ENCODE data around the gene MYPOP. TPM values are rescaled to one million over a fixed set of nuclear protein-coding genes. Genes with fewer than 3 reads are reported as not detected.

MYPOP gene
- total RNA-seq, 3 donors from 2014 or later = 9.2 to 13.7 (median 10.2) TPM

GRCh38 chr19:45881082-45881908 lies 21.1 kb downstream of the MYPOP start:
- TF ChIP-seq, protein P1, sequence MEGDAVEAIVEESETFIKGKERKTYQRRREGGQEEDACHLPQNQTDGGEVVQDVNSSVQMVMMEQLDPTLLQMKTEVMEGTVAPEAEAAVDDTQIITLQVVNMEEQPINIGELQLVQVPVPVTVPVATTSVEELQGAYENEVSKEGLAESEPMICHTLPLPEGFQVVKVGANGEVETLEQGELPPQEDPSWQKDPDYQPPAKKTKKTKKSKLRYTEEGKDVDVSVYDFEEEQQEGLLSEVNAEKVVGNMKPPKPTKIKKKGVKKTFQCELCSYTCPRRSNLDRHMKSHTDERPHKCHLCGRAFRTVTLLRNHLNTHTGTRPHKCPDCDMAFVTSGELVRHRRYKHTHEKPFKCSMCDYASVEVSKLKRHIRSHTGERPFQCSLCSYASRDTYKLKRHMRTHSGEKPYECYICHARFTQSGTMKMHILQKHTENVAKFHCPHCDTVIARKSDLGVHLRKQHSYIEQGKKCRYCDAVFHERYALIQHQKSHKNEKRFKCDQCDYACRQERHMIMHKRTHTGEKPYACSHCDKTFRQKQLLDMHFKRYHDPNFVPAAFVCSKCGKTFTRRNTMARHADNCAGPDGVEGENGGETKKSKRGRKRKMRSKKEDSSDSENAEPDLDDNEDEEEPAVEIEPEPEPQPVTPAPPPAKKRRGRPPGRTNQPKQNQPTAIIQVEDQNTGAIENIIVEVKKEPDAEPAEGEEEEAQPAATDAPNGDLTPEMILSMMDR (IDR thresholded peaks at IDR 0.05) = no peak
- Histone ChIP-seq H3K9me3 (no peaks in the 10 kb centered on the region), H3K36me3 (ENCODE audit: low read depth) (no peaks in the 10 kb centered on the region), H3K4me3 (no peak overlapping the region), H3K4me1 (ENCODE audit: low read depth) (peaks cover 72% of the 10 kb centered on the region)
- intact Hi-C loops (cut with DNase I, micrococcal nuclease) = no loop called here
- no peak for ATAC-seq
- no peak for DNase-seq

- intact Hi-C loops (cut with DNase I, micrococcal nuclease) = no loop called here
- Histone ChIP-seq H3K9me3 (no peaks in the 10 kb centered on the region), H3K36me3 (ENCODE audit: low read depth) (no peaks in the 10 kb centered on the region), H3K4me1 (ENCODE audit: low read depth) (peaks cover 73% of the 10 kb centered on the region), H3K4me3 (no peak overlapping the region)
- ATAC-seq = no peak
- DNase-seq = no peak
- TF ChIP-seq, protein P1 (IDR thresholded peaks at IDR 0.05) = no peak
These were observed 22.4 kb downstream of the MYPOP start for GRCh38 chr19:45879971-45880370.

- TF ChIP-seq, protein P1 (IDR thresholded peaks at IDR 0.05) = no peak
- Histone ChIP-seq H3K4me1 (ENCODE audit: low read depth) (peaks cover 64% of the 10 kb centered on the region), H3K36me3 (ENCODE audit: low read depth) (no peaks in the 10 kb centered on the region), H3K4me3 (no peak overlapping the region), H3K9me3 (no peaks in the 10 kb centered on the region)
- intact Hi-C loops (cut with DNase I, micrococcal nuclease) = no loop called here
- no peak for DNase-seq
- no peak for ATAC-seq
These were observed 23.4 kb downstream of the MYPOP start for GRCh38 chr19:45879055-45879454.

DNA sequence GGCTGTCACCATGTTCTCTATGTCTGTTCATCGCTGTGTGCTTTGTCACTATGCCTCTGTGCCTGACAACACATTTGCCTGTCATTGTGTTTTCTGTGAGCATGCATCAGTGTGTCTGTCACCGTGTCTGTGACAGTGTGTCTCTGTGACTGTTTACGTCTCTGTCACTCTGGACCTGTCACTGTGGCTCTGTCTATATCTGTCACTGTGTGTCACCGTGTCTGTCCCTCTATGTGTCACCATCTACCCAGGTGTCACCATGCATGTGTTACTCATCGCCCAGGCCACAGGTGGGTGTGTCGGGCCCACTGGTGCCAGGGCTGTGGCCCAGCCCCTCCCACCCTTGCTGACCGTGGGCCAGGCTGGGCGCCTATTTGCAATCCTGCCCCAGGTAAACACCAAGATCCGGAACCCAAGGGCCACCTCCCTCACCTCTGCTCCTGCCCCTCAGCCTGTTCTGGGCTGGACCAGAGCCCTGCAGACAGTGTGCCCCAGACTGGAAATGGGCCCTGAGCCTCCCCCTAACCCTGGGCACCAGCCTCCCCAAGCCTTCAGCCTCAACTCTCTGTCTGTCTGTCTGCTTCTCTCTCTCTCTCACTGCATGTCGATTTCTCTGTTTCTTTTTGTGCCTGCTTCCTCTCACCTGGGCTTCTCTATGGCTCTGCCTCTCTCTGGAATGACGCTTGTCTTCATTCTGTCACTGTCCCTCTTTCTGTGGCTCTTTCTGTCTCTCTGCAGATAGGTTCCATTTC lies 24.2 kb downstream of the MYPOP start:
- H3K9me3 ChIP-seq = no peaks in the 10 kb centered on the region
- DNase-seq (peak; percentile 76 to 84 (median 83)), ATAC-seq (peak; percentile 71)
- H3K4me1 ChIP-seq (ENCODE audit: low read depth) = peaks cover 61% of the 10 kb centered on the region
- no peak overlapping the region for H3K4me3 ChIP-seq
- no peaks in the 10 kb centered on the region for H3K36me3 ChIP-seq (ENCODE audit: low read depth)
- TF ChIP-seq, protein P1 (IDR thresholded peaks at IDR 0.05) = no peak
- intact Hi-C loops (cut with DNase I, micrococcal nuclease) = no loop called here

DNA sequence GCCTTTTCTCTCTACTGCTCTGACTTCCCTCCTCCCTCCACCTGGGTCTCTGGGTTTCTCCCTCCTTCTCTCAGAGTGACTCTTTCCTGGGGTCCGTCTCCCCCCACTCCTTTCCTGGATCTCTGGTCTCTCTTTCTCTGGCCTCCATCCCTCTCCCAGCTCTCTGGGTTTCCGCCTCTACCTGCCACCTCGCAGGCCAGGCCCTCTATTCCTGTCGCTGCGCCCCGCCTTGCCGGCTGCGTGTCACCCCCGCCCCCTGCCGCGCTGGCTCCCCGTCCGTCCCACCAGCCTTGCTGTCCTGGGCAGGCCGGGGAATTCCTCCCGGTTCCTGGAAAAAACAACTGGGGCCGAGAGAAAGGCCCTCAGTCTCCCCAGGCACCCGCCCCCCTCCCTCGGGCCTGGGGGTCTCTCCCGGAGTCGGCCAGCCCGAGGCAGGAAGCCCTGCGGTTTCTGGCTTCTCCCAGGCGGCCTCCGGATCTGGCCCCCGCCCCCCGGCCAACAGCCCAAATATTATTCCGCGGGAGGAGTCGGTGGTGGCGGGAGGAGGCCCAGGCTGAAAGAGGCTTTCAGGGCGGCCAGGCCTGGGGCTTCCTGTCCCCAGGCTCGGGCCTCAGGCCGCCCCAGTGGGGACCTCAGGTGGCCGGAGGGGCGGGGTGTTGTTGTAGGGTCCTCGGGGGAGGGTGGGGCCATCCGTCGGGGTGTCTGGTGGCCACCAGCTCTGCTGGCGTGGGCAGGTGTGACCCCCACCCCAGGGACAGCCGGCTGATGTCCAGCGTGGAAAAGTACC lies 25.8 kb downstream of the MYPOP start:
- no peaks in the 10 kb centered on the region for H3K9me3 ChIP-seq
- no peak overlapping the region for H3K4me3 ChIP-seq
- no peaks in the 10 kb centered on the region for H3K36me3 ChIP-seq (ENCODE audit: low read depth)
- peak; percentile 43 for ATAC-seq
- DNase-seq = peak in 2 of 3 donors; percentile 58 to 74
- TF ChIP-seq, protein P1 (IDR thresholded peaks at IDR 0.05) = no peak
- peaks cover 46% of the 10 kb centered on the region for H3K4me1 ChIP-seq (ENCODE audit: low read depth)
- intact Hi-C loops (cut with DNase I, micrococcal nuclease) = no loop called here

Measured in mucosa of descending colon (tissue), 3 donors.